Measurements from ENCODE around the gene BRD1.

DNA sequence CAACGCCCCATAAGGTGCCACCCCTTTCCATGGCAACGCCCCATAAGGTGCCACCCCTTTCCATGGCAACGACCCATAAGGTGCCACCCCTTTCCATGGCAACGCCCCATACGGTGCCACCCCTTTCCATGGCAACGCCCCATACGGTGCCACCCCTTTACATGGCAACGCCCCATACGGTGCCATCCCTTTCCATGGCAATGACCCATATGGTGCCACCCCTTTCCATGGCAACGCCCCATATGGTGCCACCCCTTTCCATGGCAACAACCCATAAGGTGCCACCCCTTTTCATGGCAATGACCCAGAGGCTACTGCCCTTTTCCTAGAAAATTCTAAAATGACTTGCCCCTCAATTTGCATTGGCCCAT lies 72.1 kb downstream of the BRD1 start:
- no peak for TF ChIP-seq SP1 (IDR thresholded peaks at IDR 0.05; ENCODE audit: low read depth)
- TF ChIP-seq SIN3A (IDR thresholded peaks at IDR 0.05; ENCODE audit: low read depth), result no peak
- TF ChIP-seq, protein P1, sequence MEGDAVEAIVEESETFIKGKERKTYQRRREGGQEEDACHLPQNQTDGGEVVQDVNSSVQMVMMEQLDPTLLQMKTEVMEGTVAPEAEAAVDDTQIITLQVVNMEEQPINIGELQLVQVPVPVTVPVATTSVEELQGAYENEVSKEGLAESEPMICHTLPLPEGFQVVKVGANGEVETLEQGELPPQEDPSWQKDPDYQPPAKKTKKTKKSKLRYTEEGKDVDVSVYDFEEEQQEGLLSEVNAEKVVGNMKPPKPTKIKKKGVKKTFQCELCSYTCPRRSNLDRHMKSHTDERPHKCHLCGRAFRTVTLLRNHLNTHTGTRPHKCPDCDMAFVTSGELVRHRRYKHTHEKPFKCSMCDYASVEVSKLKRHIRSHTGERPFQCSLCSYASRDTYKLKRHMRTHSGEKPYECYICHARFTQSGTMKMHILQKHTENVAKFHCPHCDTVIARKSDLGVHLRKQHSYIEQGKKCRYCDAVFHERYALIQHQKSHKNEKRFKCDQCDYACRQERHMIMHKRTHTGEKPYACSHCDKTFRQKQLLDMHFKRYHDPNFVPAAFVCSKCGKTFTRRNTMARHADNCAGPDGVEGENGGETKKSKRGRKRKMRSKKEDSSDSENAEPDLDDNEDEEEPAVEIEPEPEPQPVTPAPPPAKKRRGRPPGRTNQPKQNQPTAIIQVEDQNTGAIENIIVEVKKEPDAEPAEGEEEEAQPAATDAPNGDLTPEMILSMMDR (IDR thresholded peaks at IDR 0.05 in 2 of 3, conservative IDR thresholded peaks at IDR 0.05 in 1 of 3; ENCODE audit: borderline replicate concordance in 1 of 3, insufficient read depth in 1 of 3, low read depth in 2 of 3, low read length in 2 of 3), result no peak
- no peak for TF ChIP-seq POLR2AphosphoS5 (IDR thresholded peaks at IDR 0.05; ENCODE audit: low read depth, low read length)
- TF ChIP-seq YY1 (IDR thresholded peaks at IDR 0.05; ENCODE audit: extremely low read depth, insufficient replicate concordance, low read depth, low read length), result no peak
